A673 (cell line): Measurements from ENCODE around the gene SELENOF.

Experiments used
- EZH2 ChIP-seq: fragments of 200-600 bp; sonication (generic); IDR thresholded peaks from 2 replicates; pipeline ENCODE4 v1.6.1; 2017; ENCODE audit warnings: borderline replicate concordance, low read depth, mild to moderate bottlenecking, mixed read lengths, antibody characterized with exemption, low read length; ENCODE audit not compliant: poor library complexity, severe bottlenecking
- TF ChIP-seq, protein P1 (sequence below): fragments of 300-800, 200-600 bp; sonication (generic); conservative IDR thresholded peaks from 2 replicates; pipeline ENCODE4 v1.5.1; 2017; ENCODE audit warnings: low read depth, mild to moderate bottlenecking, antibody characterized with exemption, low read length, moderate library complexity, mixed read lengths

DNA sequence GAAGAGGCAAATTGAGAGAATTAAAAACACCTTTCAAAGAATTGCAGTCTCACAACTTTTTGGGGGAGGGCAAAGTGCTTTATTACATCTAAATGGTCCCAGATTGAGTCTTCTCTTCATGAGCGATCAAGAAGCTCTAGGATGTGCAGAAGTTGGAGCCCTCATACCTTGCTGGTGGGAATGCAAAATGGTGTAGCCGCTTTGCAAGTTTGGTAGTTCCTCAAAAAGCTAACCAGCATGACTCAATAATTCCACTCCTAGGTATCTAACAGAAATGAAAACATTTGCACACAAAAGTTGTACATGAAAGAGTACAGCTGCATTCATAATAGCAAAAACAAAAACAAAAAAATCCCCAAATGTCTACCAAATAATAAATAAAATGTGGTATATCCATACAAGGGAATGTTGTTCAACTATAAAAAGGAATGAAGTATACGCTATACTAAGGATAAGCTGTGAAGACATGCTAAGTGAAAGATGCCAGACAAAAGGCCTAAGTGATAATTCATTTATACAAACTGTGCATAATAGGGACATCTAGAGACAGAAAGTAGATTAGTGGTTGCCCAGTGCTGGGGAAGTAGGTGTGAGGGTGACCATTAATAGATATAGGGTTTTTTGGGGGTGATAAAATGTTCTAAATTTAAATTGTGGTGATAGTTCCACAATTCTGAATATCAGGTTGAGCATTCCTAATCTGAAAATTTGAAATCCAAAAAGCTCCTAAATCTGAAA lies 55.2 kb downstream of the SELENOF start:
- TF ChIP-seq, protein P1, sequence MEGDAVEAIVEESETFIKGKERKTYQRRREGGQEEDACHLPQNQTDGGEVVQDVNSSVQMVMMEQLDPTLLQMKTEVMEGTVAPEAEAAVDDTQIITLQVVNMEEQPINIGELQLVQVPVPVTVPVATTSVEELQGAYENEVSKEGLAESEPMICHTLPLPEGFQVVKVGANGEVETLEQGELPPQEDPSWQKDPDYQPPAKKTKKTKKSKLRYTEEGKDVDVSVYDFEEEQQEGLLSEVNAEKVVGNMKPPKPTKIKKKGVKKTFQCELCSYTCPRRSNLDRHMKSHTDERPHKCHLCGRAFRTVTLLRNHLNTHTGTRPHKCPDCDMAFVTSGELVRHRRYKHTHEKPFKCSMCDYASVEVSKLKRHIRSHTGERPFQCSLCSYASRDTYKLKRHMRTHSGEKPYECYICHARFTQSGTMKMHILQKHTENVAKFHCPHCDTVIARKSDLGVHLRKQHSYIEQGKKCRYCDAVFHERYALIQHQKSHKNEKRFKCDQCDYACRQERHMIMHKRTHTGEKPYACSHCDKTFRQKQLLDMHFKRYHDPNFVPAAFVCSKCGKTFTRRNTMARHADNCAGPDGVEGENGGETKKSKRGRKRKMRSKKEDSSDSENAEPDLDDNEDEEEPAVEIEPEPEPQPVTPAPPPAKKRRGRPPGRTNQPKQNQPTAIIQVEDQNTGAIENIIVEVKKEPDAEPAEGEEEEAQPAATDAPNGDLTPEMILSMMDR, result no peak
- no peak for TF ChIP-seq EZH2
